Colonic mucosa (tissue), 4 donors: ENCODE results near the gene DEDD. TPM values are rescaled to one million over a fixed set of nuclear protein-coding genes. Genes with fewer than 3 reads are reported as not detected.

Experiments
- DNase-seq: peaks from one replicate; pipeline ENCODE4 v3.0.0-alpha.2; 2020
- H3K27ac ChIP-seq: fragments of 200-600 bp; one replicate; pipeline ENCODE4 v1.8.0; 2021
- H3K27me3 ChIP-seq: fragments of 200-600 bp; one replicate; pipeline ENCODE4 v1.8.0; 2021
- H3K36me3 ChIP-seq: fragments of 200-600 bp; one replicate; pipeline ENCODE4 v1.8.0; 2021
- H3K4me1 ChIP-seq: fragments of 200-600 bp; one replicate; pipeline ENCODE4 v1.8.0; 2021; ENCODE audit warnings: mild to moderate bottlenecking
- H3K4me3 ChIP-seq: fragments of 200-600 bp; one replicate; pipeline ENCODE4 v1.8.0; 2021
- H3K9ac ChIP-seq, 2 donors: one replicate each; pipeline ENCODE4 v1.7.0; 2013; ENCODE audit warnings: control low read depth in 2 of 2, low read depth in 2 of 2, low read length in 2 of 2
- H3K9me3 ChIP-seq: fragments of 200-600 bp; one replicate; pipeline ENCODE4 v1.8.0; 2021
- CTCF ChIP-seq: fragments of 200-600 bp; IDR thresholded peaks from one replicate; pipeline ENCODE4 v1.8.0; 2022; ENCODE audit warnings: antibody characterized with exemption, mild to moderate bottlenecking
- intact Hi-C: fragments of 100-400 bp; cut with DNase I; formaldehyde crosslinking; loops from one replicate; pipeline ENCODE4 v1.14.1; 2022
- total RNA-seq, 2 donors: library from RNA; stranded (reverse); fragmentation: NEBNext Ultra II Directional in 1 of 2; extraction: Animal tissue kit (Norgen Biotek cat#: 25700) in 1 of 2; gene quantifications; one replicate each; pipeline ENCODE4 v1.2.1, GENCODE V29; 2021
- donor health status: healthy.
- donor health status: DM: no; HTN: no; CAD: no.
- donor health status: DM: no; HTN: no; CAD: no.

DEDD gene
- total RNA-seq, 2 donors from 2014 or later = 33.8 to 34.3 TPM

GRCh38 chr1:161172776-161173376, 40.4 kb upstream of the DEDD start:
- DNase-seq = no peak
- intact Hi-C loops = no loop called here
- Histone ChIP-seq H3K36me3 (peaks cover 19% of the 10 kb centered on the region), H3K27me3 (no peaks in the 10 kb centered on the region), H3K4me1 (peaks cover 4% of the 10 kb centered on the region), H3K4me3 (no peak overlapping the region), H3K9me3 (no peaks in the 10 kb centered on the region), H3K27ac (no peak overlapping the region), H3K9ac (no peak overlapping the region)
- TF ChIP-seq CTCF = no peak

GRCh38 chr1:161172349-161172748, 39.9 kb upstream of the DEDD start:
- Histone ChIP-seq H3K27ac (no peak overlapping the region), H3K36me3 (peaks cover 19% of the 10 kb centered on the region)

GRCh38 chr1:161171696-161172095, 39.2 kb upstream of the DEDD start:
- Histone ChIP-seq H3K9me3 (no peaks in the 10 kb centered on the region), H3K27ac (no peak overlapping the region), H3K27me3 (no peaks in the 10 kb centered on the region), H3K4me1 (peaks cover 9% of the 10 kb centered on the region), H3K36me3 (peaks cover 19% of the 10 kb centered on the region), H3K4me3 (no peak overlapping the region), H3K9ac (no peak overlapping the region)
- intact Hi-C loops = no loop called here
- no peak for TF ChIP-seq CTCF
- DNase-seq = no peak

More at GRCh38 chr1:161172349-161172748, 39.9 kb upstream of the DEDD start:
- intact Hi-C loops = no loop called here
- Histone ChIP-seq H3K4me3 (no peak overlapping the region), H3K9me3 (no peaks in the 10 kb centered on the region), H3K9ac (no peak overlapping the region), H3K4me1 (peaks cover 4% of the 10 kb centered on the region), H3K27me3 (no peaks in the 10 kb centered on the region)
- TF ChIP-seq CTCF = no peak
- no peak for DNase-seq

DNA sequence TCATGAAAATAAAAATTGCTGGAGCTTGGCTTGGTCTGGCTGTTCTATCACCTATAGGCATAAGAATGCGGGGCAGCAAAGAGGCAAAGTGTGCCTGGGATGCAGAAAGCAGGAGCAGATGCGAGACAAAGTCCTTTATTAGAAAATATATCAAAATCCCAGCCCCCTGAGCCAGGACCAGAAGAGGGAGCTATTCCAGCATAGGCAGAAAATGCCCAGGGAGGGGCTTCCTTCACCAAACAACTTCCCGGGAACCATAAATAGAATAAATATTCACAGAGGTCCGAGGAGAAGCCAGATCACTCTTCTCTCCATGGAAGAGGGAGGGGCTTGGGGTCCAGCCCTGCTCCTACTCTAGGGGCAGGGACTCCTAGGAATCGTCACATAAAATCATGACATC, 38.7 kb upstream of the DEDD start:
- Histone ChIP-seq H3K4me1 (peaks cover 6% of the 10 kb centered on the region), H3K9ac (no peak overlapping the region), H3K27me3 (no peaks in the 10 kb centered on the region), H3K4me3 (no peak overlapping the region), H3K27ac (no peak overlapping the region), H3K9me3 (no peaks in the 10 kb centered on the region), H3K36me3 (peaks cover 19% of the 10 kb centered on the region)
- no peak for TF ChIP-seq CTCF
- no peak for DNase-seq
- intact Hi-C loops = no loop called here

GRCh38 chr1:161168906-161169305, 36.4 kb upstream of the DEDD start:
- H3K27me3 ChIP-seq = no peaks in the 10 kb centered on the region
- no peaks in the 10 kb centered on the region for H3K9me3 ChIP-seq
- peaks cover 10% of the 10 kb centered on the region for H3K4me1 ChIP-seq
- no peak overlapping the region for H3K27ac ChIP-seq
- H3K9ac ChIP-seq = peak overlapping the region in 1 of 2 donors; percentile 6
- H3K36me3 ChIP-seq = peaks cover 19% of the 10 kb centered on the region
- DNase-seq = no peak
- no peak overlapping the region for H3K4me3 ChIP-seq
- intact Hi-C loops = no loop called here
- TF ChIP-seq CTCF = no peak
